Cerebellar nuclear complex (tissue), 1 donor: ENCODE measurements around the gene TSHZ2.
"Not testable (repeated sequence)": the region's sequence is repeated elsewhere in the genome, so short reads cannot be mapped to it uniquely, and the experiment has no call there.

Experiments
- DNase-seq, 2 experiments: peaks; one replicate each; lab custom pipeline; 2025; lab: John Stamatoyannopoulos, UW

TSHZ2 gene

GRCh38 chr20:52996130-52996529 lies 24.0 kb downstream of the TSHZ2 start:
- DNase-seq: no peak

GRCh38 chr20:52996658-52997057 lies 24.5 kb downstream of the TSHZ2 start:
- no peak for DNase-seq

GRCh38 chr20:52998268-52998667 lies 26.1 kb downstream of the TSHZ2 start:
- DNase-seq: no peak

- no peak for DNase-seq
Measured at GRCh38 chr20:52999040-52999439, 26.9 kb downstream of the TSHZ2 start.

GRCh38 chr20:53001498-53002301 lies 29.5 kb downstream of the TSHZ2 start:
- no peak for DNase-seq

- no peak for DNase-seq
Measured at GRCh38 chr20:53002786-53003185, 30.6 kb downstream of the TSHZ2 start.

GRCh38 chr20:53003420-53004154 lies 31.4 kb downstream of the TSHZ2 start:
- DNase-seq: no peak

GRCh38 chr20:53004267-53004813 lies 32.2 kb downstream of the TSHZ2 start:
- no peak for DNase-seq

GRCh38 chr20:53009979-53010735 lies 38.0 kb downstream of the TSHZ2 start:
- DNase-seq: no peak

GRCh38 chr20:53011640-53012039 lies 39.5 kb downstream of the TSHZ2 start:
- DNase-seq: no peak

GRCh38 chr20:53013183-53013582 lies 41.0 kb downstream of the TSHZ2 start:
- no peak for DNase-seq

- DNase-seq: no peak
Measured at GRCh38 chr20:53013847-53014246, 41.7 kb downstream of the TSHZ2 start.

GRCh38 chr20:53016071-53016470 lies 43.9 kb downstream of the TSHZ2 start:
- no peak for DNase-seq

- DNase-seq: no peak
Measured at GRCh38 chr20:53016534-53017042, 44.4 kb downstream of the TSHZ2 start.

- no peak for DNase-seq
Measured at GRCh38 chr20:53017206-53017605, 45.0 kb downstream of the TSHZ2 start.

- no peak for DNase-seq
Measured at GRCh38 chr20:53019464-53019863, 47.3 kb downstream of the TSHZ2 start.

GRCh38 chr20:53020376-53020775 lies 48.2 kb downstream of the TSHZ2 start:
- no peak for DNase-seq

- no peak for DNase-seq
Measured at GRCh38 chr20:53020834-53021233, 48.7 kb downstream of the TSHZ2 start.

- no peak for DNase-seq
Measured at GRCh38 chr20:53021934-53022333, 49.8 kb downstream of the TSHZ2 start.

- no peak for DNase-seq
Measured at GRCh38 chr20:53023732-53024520, 51.8 kb downstream of the TSHZ2 start.

GRCh38 chr20:53024653-53025052 lies 52.5 kb downstream of the TSHZ2 start:
- DNase-seq: not testable (repeated sequence)
